Measurements from ENCODE around the gene PDZD8.

The PDZD8 gene

GRCh38 chr10:117256910-117257309 lies 118.3 kb downstream of the PDZD8 start:
- Histone ChIP-seq H4K8ac (ENCODE audit: low read depth, low read length) (no peak overlapping the region), H3K23ac (ENCODE audit: low read depth, low read length, poor library complexity) (no peak overlapping the region), H2BK120ac (ENCODE audit: low read depth, low read length) (no peak overlapping the region), H2AFZ (ENCODE audit: low read length) (no peak overlapping the region), H3K4me3 (ENCODE audit: low read length in 2 of 2) (no peak overlapping the region), H2BK15ac (ENCODE audit: low read length) (no peak overlapping the region), H3K36me3 (replicated peaks in 1 of 2; ENCODE audit: control insufficient read depth in 2 of 2, insufficient read depth in 2 of 2, low read length in 2 of 2) (no peaks in the 10 kb centered on the region), H3K4ac (ENCODE audit: low read length) (no peak overlapping the region), H4K91ac (ENCODE audit: low read depth, low read length, poor library complexity) (no peak overlapping the region), H2BK12ac (ENCODE audit: low read length) (no peak overlapping the region), H3K14ac (ENCODE audit: low read length) (no peak overlapping the region), H2AK5ac (ENCODE audit: low read depth, low read length) (no peak overlapping the region), H3K27me3 (ENCODE audit: control insufficient read depth in 3 of 3, insufficient read depth in 3 of 3, low read depth in 1 of 3, low read length in 3 of 3) (peaks cover 0 to 16% (median 0%) of the 10 kb centered on the region in 3 experiments), H3K4me2 (ENCODE audit: insufficient read depth, low read length, poor library complexity, severe bottlenecking) (no peak overlapping the region), H3K9me3 (replicated peaks in 1 of 2; ENCODE audit: control insufficient read depth in 2 of 2, insufficient read depth in 1 of 2, low read depth in 1 of 2, low read length in 2 of 2) (no peaks in the 10 kb centered on the region), H2BK5ac (ENCODE audit: low read length) (no peak overlapping the region), H3K9ac (ENCODE audit: low read depth, low read length, poor library complexity) (no peak overlapping the region), H3K79me1 (ENCODE audit: low read depth, low read length) (no peaks in the 10 kb centered on the region), H3K4me1 (ENCODE audit: control insufficient read depth in 2 of 2, insufficient read depth in 1 of 2, low read depth in 1 of 2, low read length in 2 of 2) (peaks cover 10 to 26% of the 10 kb centered on the region in 2 donors), H3K18ac (ENCODE audit: low read length) (no peak overlapping the region), H3K27ac (replicated peaks; ENCODE audit: low read length) (no peak overlapping the region)
- no peak for DNase-seq (ENCODE audit: low spot score)
- no CpG with 5 or more reads among the region's 10 CpGs for WGBS, 2 donors (ENCODE audit: extremely low coverage in 2 of 2, insufficient read length in 2 of 2, insufficient replicate concordance in 1 of 2)

- Histone ChIP-seq H3K9ac (ENCODE audit: low read depth, low read length, poor library complexity) (no peak overlapping the region), H2AK5ac (ENCODE audit: low read depth, low read length) (no peak overlapping the region), H3K79me1 (ENCODE audit: low read depth, low read length) (no peaks in the 10 kb centered on the region), H4K8ac (ENCODE audit: low read depth, low read length) (no peak overlapping the region), H2BK120ac (ENCODE audit: low read depth, low read length) (no peak overlapping the region), H3K14ac (ENCODE audit: low read length) (no peak overlapping the region), H3K18ac (ENCODE audit: low read length) (no peak overlapping the region), H2AFZ (ENCODE audit: low read length) (no peak overlapping the region), H3K4ac (ENCODE audit: low read length) (no peak overlapping the region), H3K27ac (replicated peaks; ENCODE audit: low read length) (no peak overlapping the region), H2BK15ac (ENCODE audit: low read length) (no peak overlapping the region), H2BK12ac (ENCODE audit: low read length) (no peak overlapping the region), H3K4me2 (ENCODE audit: insufficient read depth, low read length, poor library complexity, severe bottlenecking) (no peak overlapping the region), H3K27me3 (ENCODE audit: control insufficient read depth in 3 of 3, insufficient read depth in 3 of 3, low read depth in 1 of 3, low read length in 3 of 3) (peaks cover 0 to 24% (median 0%) of the 10 kb centered on the region in 3 experiments), H3K4me1 (ENCODE audit: control insufficient read depth in 2 of 2, insufficient read depth in 1 of 2, low read depth in 1 of 2, low read length in 2 of 2) (peaks cover 13 to 26% of the 10 kb centered on the region in 2 donors), H3K4me3 (ENCODE audit: low read length in 2 of 2) (no peak overlapping the region), H2BK5ac (ENCODE audit: low read length) (no peak overlapping the region), H3K36me3 (replicated peaks in 1 of 2; ENCODE audit: control insufficient read depth in 2 of 2, insufficient read depth in 2 of 2, low read length in 2 of 2) (no peaks in the 10 kb centered on the region), H3K23ac (ENCODE audit: low read depth, low read length, poor library complexity) (no peak overlapping the region), H3K9me3 (replicated peaks in 1 of 2; ENCODE audit: control insufficient read depth in 2 of 2, insufficient read depth in 1 of 2, low read depth in 1 of 2, low read length in 2 of 2) (no peaks in the 10 kb centered on the region), H4K91ac (ENCODE audit: low read depth, low read length, poor library complexity) (no peak overlapping the region)
- no CpG with 5 or more reads among the region's 9 CpGs for WGBS, 2 donors (ENCODE audit: extremely low coverage in 2 of 2, insufficient read length in 2 of 2, insufficient replicate concordance in 1 of 2)
- DNase-seq (ENCODE audit: low spot score) = no peak
Measured at GRCh38 chr10:117255835-117256460, 119.3 kb downstream of the PDZD8 start.

- peaks cover 0 to 33% (median 0%) of the 10 kb centered on the region in 3 experiments for H3K27me3 ChIP-seq (ENCODE audit: control insufficient read depth in 3 of 3, insufficient read depth in 3 of 3, low read depth in 1 of 3, low read length in 3 of 3)
- peak overlapping the region; percentile 39 for H2AFZ ChIP-seq (ENCODE audit: low read length)
- no peak overlapping the region for H3K4ac ChIP-seq (ENCODE audit: low read length)
- no peak overlapping the region for H2AK5ac ChIP-seq (ENCODE audit: low read depth, low read length)
- DNase-seq (ENCODE audit: low spot score) = no peak
- H2BK5ac ChIP-seq (ENCODE audit: low read length) = no peak overlapping the region
- H3K23ac ChIP-seq (ENCODE audit: low read depth, low read length, poor library complexity) = no peak overlapping the region
- H3K18ac ChIP-seq (ENCODE audit: low read length) = no peak overlapping the region
- no peak overlapping the region for H4K8ac ChIP-seq (ENCODE audit: low read depth, low read length)
- H3K14ac ChIP-seq (ENCODE audit: low read length) = no peak overlapping the region
- H2BK12ac ChIP-seq (ENCODE audit: low read length) = no peak overlapping the region
- H2BK120ac ChIP-seq (ENCODE audit: low read depth, low read length) = no peak overlapping the region
- H3K4me3 ChIP-seq (ENCODE audit: low read length in 2 of 2) = no peak overlapping the region
- H2BK15ac ChIP-seq (ENCODE audit: low read length) = no peak overlapping the region
- H3K4me1 ChIP-seq (ENCODE audit: control insufficient read depth in 2 of 2, insufficient read depth in 1 of 2, low read depth in 1 of 2, low read length in 2 of 2) = peaks cover 10 to 21% of the 10 kb centered on the region in 2 donors
- no peak overlapping the region for H4K91ac ChIP-seq (ENCODE audit: low read depth, low read length, poor library complexity)
- H3K79me1 ChIP-seq (ENCODE audit: low read depth, low read length) = no peaks in the 10 kb centered on the region
- no peak overlapping the region for H3K27ac ChIP-seq (replicated peaks; ENCODE audit: low read length)
- no peaks in the 10 kb centered on the region for H3K36me3 ChIP-seq (replicated peaks in 1 of 2; ENCODE audit: control insufficient read depth in 2 of 2, insufficient read depth in 2 of 2, low read length in 2 of 2)
- H3K9ac ChIP-seq (ENCODE audit: low read depth, low read length, poor library complexity) = no peak overlapping the region
- no peaks in the 10 kb centered on the region for H3K9me3 ChIP-seq (replicated peaks in 1 of 2; ENCODE audit: control insufficient read depth in 2 of 2, insufficient read depth in 1 of 2, low read depth in 1 of 2, low read length in 2 of 2)
- no peak overlapping the region for H3K4me2 ChIP-seq (ENCODE audit: insufficient read depth, low read length, poor library complexity, severe bottlenecking)
- WGBS, 2 donors (ENCODE audit: extremely low coverage in 2 of 2, insufficient read length in 2 of 2, insufficient replicate concordance in 1 of 2) = no CpG with 5 or more reads among the region's 26 CpGs
Measured at GRCh38 chr10:117254774-117255735, 120.2 kb downstream of the PDZD8 start.

- Histone ChIP-seq H3K4me1 (ENCODE audit: control insufficient read depth in 2 of 2, insufficient read depth in 1 of 2, low read depth in 1 of 2, low read length in 2 of 2) (peaks cover 8 to 18% of the 10 kb centered on the region in 2 donors), H3K9ac (ENCODE audit: low read depth, low read length, poor library complexity) (no peak overlapping the region), H3K79me1 (ENCODE audit: low read depth, low read length) (no peaks in the 10 kb centered on the region), H3K27me3 (ENCODE audit: control insufficient read depth in 3 of 3, insufficient read depth in 3 of 3, low read depth in 1 of 3, low read length in 3 of 3) (peaks cover 0 to 36% (median 0%) of the 10 kb centered on the region in 3 experiments), H2BK120ac (ENCODE audit: low read depth, low read length) (no peak overlapping the region), H3K27ac (replicated peaks; ENCODE audit: low read length) (no peak overlapping the region), H2BK5ac (ENCODE audit: low read length) (no peak overlapping the region), H3K18ac (ENCODE audit: low read length) (no peak overlapping the region), H3K4ac (ENCODE audit: low read length) (no peak overlapping the region), H2AK5ac (ENCODE audit: low read depth, low read length) (no peak overlapping the region), H3K4me2 (ENCODE audit: insufficient read depth, low read length, poor library complexity, severe bottlenecking) (no peak overlapping the region), H4K8ac (ENCODE audit: low read depth, low read length) (no peak overlapping the region), H2AFZ (ENCODE audit: low read length) (peak overlapping the region; percentile 39), H3K36me3 (replicated peaks in 1 of 2; ENCODE audit: control insufficient read depth in 2 of 2, insufficient read depth in 2 of 2, low read length in 2 of 2) (no peaks in the 10 kb centered on the region), H3K14ac (ENCODE audit: low read length) (no peak overlapping the region), H2BK15ac (ENCODE audit: low read length) (no peak overlapping the region), H2BK12ac (ENCODE audit: low read length) (peak overlapping the region; percentile 23), H4K91ac (ENCODE audit: low read depth, low read length, poor library complexity) (no peak overlapping the region), H3K9me3 (replicated peaks in 1 of 2; ENCODE audit: control insufficient read depth in 2 of 2, insufficient read depth in 1 of 2, low read depth in 1 of 2, low read length in 2 of 2) (no peaks in the 10 kb centered on the region), H3K23ac (ENCODE audit: low read depth, low read length, poor library complexity) (no peak overlapping the region), H3K4me3 (ENCODE audit: low read length in 2 of 2) (no peak overlapping the region)
- no CpG with 5 or more reads among the region's 9 CpGs for WGBS, 2 donors (ENCODE audit: extremely low coverage in 2 of 2, insufficient read length in 2 of 2, insufficient replicate concordance in 1 of 2)
- DNase-seq (ENCODE audit: low spot score) = no peak
Measured at GRCh38 chr10:117254338-117254737, 120.9 kb downstream of the PDZD8 start.
